Skeletal muscle tissue (tissue), 4 donors: ENCODE measurements around the gene ARHGAP26. TPM values are rescaled to one million over a fixed set of nuclear protein-coding genes. Genes with fewer than 3 reads are reported as not detected.
A peak's percentile ranks its signal among the peaks of the same experiment; 100 is the strongest.

ENCODE experiments used
- H3K27ac ChIP-seq: one replicate; pipeline ENCODE4 v1.7.0; 2013; ENCODE audit warnings: mild to moderate bottlenecking, low read depth, low read length, inconsistent platforms
- H3K27me3 ChIP-seq, 3 donors: one replicate each; pipeline ENCODE4 v1.7.0; 2013; ENCODE audit warnings: low read length in 3 of 3; ENCODE audit not compliant: control insufficient read depth in 3 of 3, insufficient read depth in 3 of 3
- H3K36me3 ChIP-seq, 3 donors: one replicate each; pipeline ENCODE4 v1.7.0; 2013; ENCODE audit warnings: low read length in 3 of 3; ENCODE audit not compliant: control insufficient read depth in 3 of 3, insufficient read depth in 3 of 3
- H3K4me1 ChIP-seq, 3 donors: one replicate each; pipeline ENCODE4 v1.7.0; 2013; ENCODE audit warnings: low read length in 3 of 3, mild to moderate bottlenecking in 3 of 3; ENCODE audit not compliant: control insufficient read depth in 3 of 3, insufficient read depth in 3 of 3
- H3K4me3 ChIP-seq, 3 donors: one replicate each; pipeline ENCODE4 v1.7.0; 2013; ENCODE audit warnings: low read length in 3 of 3
- H3K9ac ChIP-seq, 3 donors: one replicate each; pipeline ENCODE4 v1.7.0; 2013; ENCODE audit warnings: low read length in 3 of 3, mild to moderate bottlenecking in 3 of 3, moderate library complexity in 2 of 3, low read depth in 1 of 3
- H3K9me3 ChIP-seq, 3 donors: one replicate each; pipeline ENCODE4 v1.7.0; 2013; ENCODE audit warnings: low read length in 3 of 3; ENCODE audit not compliant: control insufficient read depth in 3 of 3
- total RNA-seq: library from RNA; depleted of rRNA; stranded (reverse); fragments of >200 nt; gene quantifications from one replicate; pipeline ENCODE4 v1.2.3, GENCODE V29; 2014
- donor health status: Osteomylitis.

Gene ARHGAP26
- total RNA-seq, 1 donor from 2014 or later: 28.7 TPM

- peak overlapping the region; percentile 16 to 53 (median 20) for H3K4me3 ChIP-seq
- H3K27ac ChIP-seq: peak overlapping the region; percentile 84
Measured at GRCh38 chr5:143128412-143129071, 358.4 kb downstream of the ARHGAP26 start.

GRCh38 chr5:143129203-143129602 lies 359.0 kb downstream of the ARHGAP26 start:
- H3K27ac ChIP-seq: peak overlapping the region; percentile 84

More at GRCh38 chr5:143128412-143129071, 358.4 kb downstream of the ARHGAP26 start:
- H3K36me3 ChIP-seq: no peaks in the 10 kb centered on the region
- H3K27me3 ChIP-seq: no peaks in the 10 kb centered on the region
- H3K9ac ChIP-seq: peak overlapping the region; percentile 10 to 46 (median 25)
- peaks cover 31 to 53% (median 53%) of the 10 kb centered on the region in 3 donors for H3K4me1 ChIP-seq
- H3K9me3 ChIP-seq: no peaks in the 10 kb centered on the region

GRCh38 chr5:143129910-143130612 lies 359.9 kb downstream of the ARHGAP26 start:
- Histone ChIP-seq H3K4me1 (peaks cover 38 to 66% (median 63%) of the 10 kb centered on the region in 3 donors), H3K27ac (no peak overlapping the region)

More at GRCh38 chr5:143129203-143129602, 359.0 kb downstream of the ARHGAP26 start:
- Histone ChIP-seq H3K4me3 (no peak overlapping the region), H3K9ac (peak overlapping the region in 1 of 3 donors; percentile 25), H3K9me3 (no peaks in the 10 kb centered on the region), H3K36me3 (no peaks in the 10 kb centered on the region), H3K27me3 (no peaks in the 10 kb centered on the region), H3K4me1 (peaks cover 36 to 60% (median 59%) of the 10 kb centered on the region in 3 donors)

GRCh38 chr5:143130613-143131305 lies 360.6 kb downstream of the ARHGAP26 start:
- H3K36me3 ChIP-seq: no peaks in the 10 kb centered on the region
- no peak overlapping the region for H3K9ac ChIP-seq
- H3K9me3 ChIP-seq: no peaks in the 10 kb centered on the region
- peak overlapping the region; percentile 21 for H3K27ac ChIP-seq
- no peaks in the 10 kb centered on the region for H3K27me3 ChIP-seq
- H3K4me1 ChIP-seq: peaks cover 42 to 69% (median 69%) of the 10 kb centered on the region in 3 donors
- H3K4me3 ChIP-seq: peak overlapping the region in 1 of 3 donors; percentile 7

More at GRCh38 chr5:143129910-143130612, 359.9 kb downstream of the ARHGAP26 start:
- Histone ChIP-seq H3K4me3 (no peak overlapping the region), H3K9ac (no peak overlapping the region), H3K9me3 (no peaks in the 10 kb centered on the region), H3K36me3 (no peaks in the 10 kb centered on the region), H3K27me3 (no peaks in the 10 kb centered on the region)

- Histone ChIP-seq H3K27ac (peak overlapping the region; percentile 21), H3K4me3 (no peak overlapping the region), H3K36me3 (no peaks in the 10 kb centered on the region), H3K4me1 (peaks cover 50 to 75% (median 70%) of the 10 kb centered on the region in 3 donors), H3K9me3 (no peaks in the 10 kb centered on the region), H3K27me3 (no peaks in the 10 kb centered on the region), H3K9ac (no peak overlapping the region)
Measured at GRCh38 chr5:143131972-143132371, 361.8 kb downstream of the ARHGAP26 start.

- Histone ChIP-seq H3K4me3 (no peak overlapping the region), H3K36me3 (no peaks in the 10 kb centered on the region), H3K9ac (no peak overlapping the region), H3K27ac (no peak overlapping the region), H3K4me1 (peaks cover 50 to 75% (median 63%) of the 10 kb centered on the region in 3 donors), H3K27me3 (no peaks in the 10 kb centered on the region), H3K9me3 (no peaks in the 10 kb centered on the region)
Measured at GRCh38 chr5:143132739-143133138, 362.6 kb downstream of the ARHGAP26 start.

- Histone ChIP-seq H3K27ac (peak overlapping the region; percentile 79), H3K27me3 (no peaks in the 10 kb centered on the region), H3K9ac (peak overlapping the region; percentile 40 to 71 (median 52)), H3K36me3 (no peaks in the 10 kb centered on the region), H3K4me3 (peak overlapping the region; percentile 45 to 63 (median 61)), H3K4me1 (peaks cover 42 to 69% (median 57%) of the 10 kb centered on the region in 3 donors), H3K9me3 (no peaks in the 10 kb centered on the region)
Measured at GRCh38 chr5:143133721-143134120, 363.5 kb downstream of the ARHGAP26 start.

GRCh38 chr5:143134269-143134668 lies 364.1 kb downstream of the ARHGAP26 start:
- peak overlapping the region; percentile 40 to 71 (median 52) for H3K9ac ChIP-seq
- peaks cover 42 to 65% (median 52%) of the 10 kb centered on the region in 3 donors for H3K4me1 ChIP-seq
- peak overlapping the region; percentile 79 for H3K27ac ChIP-seq

GRCh38 chr5:143134900-143135299 lies 364.7 kb downstream of the ARHGAP26 start:
- Histone ChIP-seq H3K27me3 (no peaks in the 10 kb centered on the region), H3K9me3 (no peaks in the 10 kb centered on the region), H3K4me3 (no peak overlapping the region), H3K9ac (peak overlapping the region in 1 of 3 donors; percentile 52), H3K4me1 (peaks cover 46 to 65% (median 52%) of the 10 kb centered on the region in 3 donors), H3K27ac (peak overlapping the region; percentile 79), H3K36me3 (no peaks in the 10 kb centered on the region)

More at GRCh38 chr5:143134269-143134668, 364.1 kb downstream of the ARHGAP26 start:
- H3K36me3 ChIP-seq: no peaks in the 10 kb centered on the region
- no peaks in the 10 kb centered on the region for H3K27me3 ChIP-seq
- H3K9me3 ChIP-seq: no peaks in the 10 kb centered on the region
- peak overlapping the region; percentile 45 to 63 (median 61) for H3K4me3 ChIP-seq
